ENCODE measurements around the gene DIAPH1.

The DIAPH1 gene

DNA sequence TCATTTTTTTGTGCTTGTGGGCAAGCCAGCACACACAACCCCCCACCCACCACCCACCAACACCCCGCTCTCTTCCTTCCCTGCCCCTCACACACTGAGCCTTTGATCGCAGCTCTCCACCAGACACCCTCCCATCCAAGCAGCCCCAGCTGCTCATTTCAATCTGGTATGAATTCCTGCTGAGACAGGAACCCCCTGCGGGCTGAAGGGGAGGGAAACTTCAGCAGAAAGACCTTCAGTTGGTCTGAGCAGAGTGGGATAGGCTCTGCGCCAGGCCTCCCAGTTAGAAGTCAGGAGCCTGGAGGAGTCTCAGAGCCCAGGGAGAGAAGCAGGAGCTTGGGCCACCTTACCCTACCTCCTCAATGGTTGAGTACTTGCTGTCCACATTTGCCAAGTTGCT, 122.8 kb downstream of the DIAPH1 start:
- no peak for DNase-seq

DNA sequence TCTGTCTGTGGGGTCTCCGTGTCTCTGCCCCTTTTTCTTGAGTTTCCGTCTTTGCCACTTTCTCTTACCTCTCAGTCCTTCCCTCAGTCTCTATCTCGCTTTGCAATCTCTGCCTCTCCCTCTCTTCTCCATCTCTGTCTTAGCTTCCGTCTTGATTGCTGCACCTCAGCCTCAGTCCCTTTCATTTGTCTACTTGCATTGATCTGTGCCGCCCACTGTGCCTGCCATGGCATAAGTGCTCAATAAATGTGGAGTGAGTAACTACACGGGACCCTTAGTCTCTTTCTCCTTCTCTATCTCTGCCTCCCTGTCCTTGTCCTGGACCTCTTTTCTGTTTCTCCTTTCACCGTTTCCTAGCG, 123.4 kb downstream of the DIAPH1 start:
- DNase-seq, result no peak

GRCh38 chr5:141494761-141495452, 123.9 kb downstream of the DIAPH1 start:
- DNase-seq, result no peak

GRCh38 chr5:141493500-141494422, 125.0 kb downstream of the DIAPH1 start:
- no peak for DNase-seq

DNA sequence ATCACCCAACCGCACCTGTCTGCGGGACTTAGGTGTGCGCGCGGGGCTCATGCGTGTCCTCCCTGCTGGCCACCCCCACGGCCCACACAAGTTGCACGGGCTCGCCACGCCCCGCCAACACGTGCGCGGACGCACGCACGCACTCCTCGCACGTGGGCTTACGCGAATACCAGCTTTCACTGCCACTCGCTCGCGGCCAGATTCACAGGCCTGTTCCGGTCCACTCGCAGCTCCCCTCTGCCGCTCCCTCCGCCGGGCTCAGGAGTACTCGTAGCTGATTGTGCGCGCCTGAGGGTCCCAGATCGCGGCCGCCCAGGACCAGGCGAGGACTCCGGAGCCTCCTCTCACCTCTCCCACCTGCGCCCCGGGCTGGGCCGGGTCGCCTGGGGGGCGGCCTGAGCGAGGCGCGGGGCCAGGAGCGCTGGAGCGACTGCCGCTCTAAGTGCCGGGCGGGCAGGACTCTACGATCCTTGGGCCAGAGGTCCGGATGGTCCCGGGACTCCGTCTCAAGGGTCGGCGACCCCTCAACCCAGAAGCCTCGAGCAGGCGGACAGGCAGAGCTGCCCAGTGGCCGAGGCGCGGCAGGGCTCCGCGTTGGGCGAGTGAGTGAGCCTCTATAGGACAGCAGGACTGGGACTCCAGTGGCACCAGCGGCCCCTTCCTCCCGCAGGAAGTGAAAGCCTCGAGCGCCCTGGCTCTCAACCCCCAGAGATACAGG, 126.5 kb downstream of the DIAPH1 start:
- DNase-seq, result no peak

- no peak for DNase-seq
Observed at GRCh38 chr5:141491323-141492167, 127.3 kb downstream of the DIAPH1 start.

DNA sequence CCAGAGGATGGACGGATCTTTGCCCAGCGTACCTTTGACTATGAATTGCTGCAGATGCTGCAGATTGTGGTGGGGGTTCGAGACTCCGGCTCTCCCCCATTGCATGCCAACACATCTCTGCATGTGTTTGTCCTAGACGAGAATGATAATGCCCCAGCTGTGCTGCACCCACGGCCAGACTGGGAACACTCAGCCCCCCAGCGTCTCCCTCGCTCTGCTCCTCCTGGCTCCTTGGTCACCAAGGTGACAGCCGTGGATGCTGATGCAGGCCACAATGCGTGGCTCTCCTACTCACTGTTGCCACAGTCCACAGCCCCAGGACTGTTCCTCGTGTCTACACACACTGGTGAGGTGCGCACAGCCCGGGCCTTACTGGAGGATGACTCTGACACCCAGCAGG, 128.0 kb downstream of the DIAPH1 start:
- DNase-seq, result no peak

DNA sequence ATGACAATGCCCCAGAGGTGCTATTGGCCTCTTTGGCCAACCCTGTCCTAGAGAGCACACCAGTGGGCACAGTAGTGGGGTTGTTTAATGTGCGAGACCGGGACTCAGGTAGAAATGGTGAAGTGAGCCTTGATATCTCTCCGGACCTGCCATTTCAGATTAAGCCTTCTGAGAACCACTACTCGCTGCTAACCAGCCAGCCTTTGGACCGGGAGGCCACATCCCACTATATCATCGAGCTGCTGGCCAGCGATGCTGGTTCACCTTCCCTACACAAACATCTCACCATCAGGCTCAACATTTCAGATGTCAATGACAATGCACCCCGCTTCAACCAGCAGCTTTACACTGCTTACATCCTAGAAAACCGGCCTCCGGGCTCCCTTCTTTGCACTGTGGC, 128.5 kb downstream of the DIAPH1 start:
- no peak for DNase-seq

- no peak for DNase-seq
Observed at GRCh38 chr5:141489841-141490240, 129.0 kb downstream of the DIAPH1 start.

GRCh38 chr5:141488591-141489561, 129.9 kb downstream of the DIAPH1 start, which contains the start of gene PCDHGC5:
Gene PCDHGC5 (plus strand): TSS chr5:141489081. CDS start chr5:141489241, 160 bp downstream.
- no peak for DNase-seq

DNA sequence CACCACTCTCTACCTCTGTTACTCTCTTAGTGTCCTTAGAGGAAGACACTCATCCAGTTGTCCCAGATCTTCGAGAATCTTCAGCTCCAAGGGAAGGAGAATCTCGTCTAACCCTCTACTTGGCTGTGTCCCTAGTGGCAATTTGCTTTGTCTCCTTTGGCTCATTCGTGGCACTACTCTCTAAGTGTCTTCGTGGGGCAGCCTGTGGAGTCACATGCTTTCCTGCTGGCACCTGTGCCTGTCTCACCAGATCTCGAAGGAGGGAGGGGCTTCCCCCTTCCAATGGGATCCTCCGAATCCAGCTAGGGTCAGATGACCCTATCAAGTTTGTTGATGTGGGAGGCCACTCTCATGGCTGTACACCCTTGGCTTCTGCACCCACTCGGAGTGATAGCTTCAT, 131.7 kb downstream of the DIAPH1 start:
- no peak for DNase-seq

DNA sequence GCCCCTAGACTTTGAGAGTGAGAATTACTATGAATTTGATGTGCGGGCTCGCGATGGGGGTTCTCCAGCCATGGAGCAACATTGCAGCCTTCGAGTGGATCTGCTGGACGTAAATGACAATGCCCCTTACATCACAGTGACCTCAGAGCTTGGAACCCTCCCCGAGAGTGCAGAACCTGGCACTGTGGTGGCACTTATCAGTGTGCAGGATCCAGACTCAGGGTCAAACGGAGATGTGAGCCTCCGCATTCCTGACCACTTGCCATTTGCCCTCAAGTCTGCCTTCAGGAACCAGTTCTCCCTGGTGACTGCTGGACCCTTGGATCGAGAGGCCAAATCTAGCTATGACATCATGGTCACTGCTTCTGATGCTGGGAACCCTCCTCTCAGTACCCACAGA, 132.7 kb downstream of the DIAPH1 start:
- no peak for DNase-seq

GRCh38 chr5:141485321-141486055, 133.3 kb downstream of the DIAPH1 start:
- no peak for DNase-seq

DNA sequence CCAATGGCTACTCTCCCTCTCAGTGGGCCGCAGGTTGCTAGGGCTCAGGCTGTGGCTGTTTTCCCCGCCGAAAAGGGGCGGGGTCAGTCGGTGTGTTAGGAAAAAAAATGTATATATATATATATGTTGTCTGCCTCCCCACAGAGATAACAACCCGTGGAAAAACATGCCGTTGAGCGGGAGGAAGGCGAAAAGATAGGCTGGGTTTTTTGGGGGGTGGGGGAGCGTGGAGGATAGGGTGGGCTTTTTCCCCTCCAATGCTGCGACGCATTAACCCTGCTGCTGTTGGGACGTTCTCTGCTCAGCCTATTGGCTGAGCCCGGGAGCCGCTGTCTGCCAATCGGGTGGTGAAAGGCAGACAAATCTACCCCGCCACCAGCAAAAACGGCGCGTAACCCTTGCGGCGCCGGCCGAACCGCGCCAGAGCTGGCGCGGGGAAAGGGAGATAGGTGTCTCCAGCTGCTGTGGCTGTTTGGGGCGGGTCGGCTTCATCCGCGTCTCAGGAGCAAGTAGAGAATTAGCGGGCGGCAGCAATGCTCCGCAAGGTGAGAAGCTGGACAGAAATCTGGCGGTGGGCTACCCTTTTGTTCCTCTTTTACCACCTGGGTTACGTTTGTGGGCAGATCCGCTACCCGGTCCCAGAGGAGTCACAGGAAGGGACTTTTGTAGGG, 134.0 kb downstream of the DIAPH1 start, which contains the start of gene PCDHGC4:
TSS of gene PCDHGC4 (plus strand) at position 390 of the 671 bp plus-strand sequence. CDS start at position 534, 144 bp downstream.
- no peak for DNase-seq

GRCh38 chr5:141484310-141484640, 134.5 kb downstream of the DIAPH1 start:
- no peak for DNase-seq

GRCh38 chr5:141483902-141484301, 134.9 kb downstream of the DIAPH1 start:
- DNase-seq, result no peak

DNA sequence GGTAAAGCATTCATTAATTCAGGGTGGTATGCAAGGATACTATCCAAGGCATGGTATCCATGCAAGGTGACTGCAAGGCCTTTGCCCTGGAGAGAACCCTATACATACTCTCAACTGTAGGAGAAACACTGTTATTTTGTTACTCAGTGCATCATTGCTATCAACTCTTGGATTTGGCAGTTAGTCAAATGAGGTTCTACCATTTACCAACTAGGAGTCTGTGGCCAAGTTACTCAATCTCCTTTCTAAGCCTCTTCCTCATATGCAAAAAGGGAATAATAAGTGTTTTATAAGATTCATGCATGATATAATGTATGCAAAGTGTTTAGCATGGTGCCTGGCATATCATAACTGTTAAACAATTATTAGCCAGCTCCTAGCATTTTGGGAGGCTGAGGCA, 139.0 kb downstream of the DIAPH1 start:
- no peak for DNase-seq

- peak; percentile 26 for DNase-seq
Observed at GRCh38 chr5:141478321-141478945, 140.4 kb downstream of the DIAPH1 start.

DNA sequence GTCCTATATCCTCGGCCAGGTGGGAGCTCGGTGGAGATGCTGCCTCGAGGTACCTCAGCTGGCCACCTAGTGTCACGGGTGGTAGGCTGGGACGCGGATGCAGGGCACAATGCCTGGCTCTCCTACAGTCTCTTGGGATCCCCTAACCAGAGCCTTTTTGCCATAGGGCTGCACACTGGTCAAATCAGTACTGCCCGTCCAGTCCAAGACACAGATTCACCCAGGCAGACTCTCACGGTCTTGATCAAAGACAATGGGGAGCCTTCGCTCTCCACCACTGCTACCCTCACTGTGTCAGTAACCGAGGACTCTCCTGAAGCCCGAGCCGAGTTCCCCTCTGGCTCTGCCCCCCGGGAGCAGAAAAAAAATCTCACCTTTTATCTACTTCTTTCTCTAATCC, 141.0 kb downstream of the DIAPH1 start:
- no peak for DNase-seq
